Limb (tissue), 2 donors: Measurements from ENCODE around the gene CENPX.
"Not testable (repeated sequence)": the region's sequence is repeated elsewhere in the genome, so short reads cannot be mapped to it uniquely, and the experiment has no call there.

ENCODE experiments used
- DNase-seq, 2 donors: peaks; one replicate each; pipeline ENCODE4 v3.0.0-alpha.2; 2016; ENCODE audit errors: extremely low spot score in 2 of 2

The CENPX gene

DNA sequence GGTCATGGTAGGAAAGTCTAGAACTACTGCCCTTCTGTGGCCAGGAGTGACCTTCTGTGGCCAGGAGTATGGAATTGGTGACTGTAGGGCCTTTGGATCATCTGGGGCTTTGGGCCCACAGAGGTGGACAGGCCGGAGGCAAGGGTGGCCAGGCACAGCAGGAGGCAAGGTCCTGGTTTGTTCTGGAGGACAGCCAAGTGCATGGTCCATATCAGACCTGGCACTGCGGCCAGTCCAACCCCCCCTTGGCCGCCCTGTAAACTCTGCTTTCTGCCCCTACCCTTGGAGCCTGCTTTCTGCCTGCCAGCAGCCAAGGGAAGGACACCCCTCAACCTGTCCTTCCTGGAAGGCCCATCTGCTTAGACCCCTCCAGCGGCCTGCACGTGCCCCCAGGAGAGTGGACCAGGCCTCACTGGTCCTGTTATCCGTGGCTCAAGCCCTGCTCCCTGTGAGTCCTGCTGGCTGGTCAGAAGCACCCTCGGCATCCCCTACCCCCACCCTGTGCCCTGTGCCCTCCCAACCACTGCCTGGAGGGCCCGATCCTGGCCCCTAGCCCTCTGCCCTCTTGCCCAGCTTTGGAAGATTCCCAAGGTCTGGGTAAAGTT, 17.1 kb upstream of the CENPX start:
- no peak for DNase-seq

DNA sequence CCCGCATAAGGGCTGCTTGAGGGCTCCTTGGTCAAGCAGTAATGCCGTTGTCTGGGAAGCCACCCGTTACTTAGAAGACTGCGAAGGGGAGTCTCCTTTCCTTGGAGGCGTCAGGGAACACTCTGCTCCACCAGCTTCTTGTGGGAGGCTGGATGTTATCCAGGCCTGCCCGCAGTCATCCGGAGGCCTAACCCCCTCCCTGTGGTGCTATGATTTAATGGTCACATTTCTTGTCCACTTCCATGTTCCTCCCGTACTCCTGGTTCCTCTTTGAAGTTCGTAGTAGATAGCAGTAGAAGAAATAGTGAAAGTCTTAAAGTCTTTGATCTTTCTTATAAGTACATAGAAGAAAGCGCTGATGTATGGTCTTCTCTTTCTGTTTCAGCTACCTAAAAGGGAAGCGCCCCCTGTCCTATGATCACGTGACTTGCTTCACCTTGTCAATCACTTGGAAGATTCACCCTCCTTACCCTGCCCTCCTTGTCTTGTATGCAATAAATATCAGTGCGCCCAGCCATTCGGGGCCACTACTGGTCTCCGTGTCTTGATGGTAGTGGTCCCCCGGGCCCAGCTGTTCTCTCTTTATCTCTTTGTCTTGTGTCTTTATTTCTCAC, 16.2 kb upstream of the CENPX start:
- not testable (repeated sequence) for DNase-seq

DNA sequence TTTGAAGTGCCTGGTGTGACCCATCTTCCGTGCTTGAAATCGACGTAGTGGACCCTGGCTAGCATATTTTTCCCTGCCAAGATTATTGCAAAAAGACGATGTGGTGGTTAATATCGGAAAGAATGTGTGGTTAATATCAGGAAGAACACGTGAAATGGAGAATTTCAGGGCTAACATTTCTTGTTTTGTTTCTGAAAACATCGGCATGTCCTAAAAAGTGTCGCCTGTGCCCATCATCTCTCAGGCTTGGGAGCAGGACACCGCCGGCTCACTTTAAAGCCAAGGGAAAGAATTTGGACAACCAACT, 15.2 kb upstream of the CENPX start:
- DNase-seq: no peak

DNA sequence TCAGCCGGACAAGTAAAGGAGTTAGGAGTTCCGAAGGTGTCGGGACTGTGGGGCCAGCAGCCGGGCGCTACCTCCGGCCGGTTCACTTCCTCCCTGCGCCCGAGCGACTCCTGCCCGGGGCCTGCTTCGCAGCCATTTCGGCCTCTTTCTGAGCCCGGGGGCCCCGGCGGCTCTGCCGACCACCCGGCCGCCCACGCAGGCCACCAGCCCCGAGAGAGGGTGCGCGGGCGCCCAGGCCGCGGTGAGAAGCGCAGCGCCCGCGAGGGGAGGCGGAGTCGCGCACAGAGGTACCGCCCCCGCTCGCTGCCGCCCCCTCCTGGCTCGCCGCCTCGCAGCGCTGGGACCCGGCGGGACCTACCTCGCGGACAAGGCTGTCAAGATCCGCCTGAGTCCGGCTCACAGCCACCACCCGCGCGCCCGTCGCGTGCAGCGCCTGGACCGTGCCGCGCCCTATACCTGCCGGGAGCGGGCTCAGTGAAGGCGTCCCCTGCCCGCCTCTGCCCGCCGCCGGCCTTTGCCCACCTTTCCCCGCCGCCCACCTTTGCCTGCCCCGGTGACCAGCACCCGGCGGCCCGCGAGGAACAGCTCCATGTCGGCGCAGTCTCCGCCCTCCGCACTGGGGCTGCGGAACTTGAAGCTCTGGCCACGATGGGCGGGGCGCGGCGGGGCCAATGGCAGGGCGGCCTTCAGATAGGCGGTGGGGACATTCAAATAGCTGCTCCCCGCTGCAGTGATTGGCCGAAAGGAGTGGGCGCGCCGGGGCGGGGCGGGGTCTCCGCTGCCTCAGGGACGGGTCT, 14.6 kb upstream of the CENPX start, which contains the start of gene DCXR:
Gene DCXR, minus strand, starts transcription at position 606 of the 797 bp plus-strand sequence. Its CDS starts 15 bp downstream, at position 591.
- DNase-seq: peak; percentile 93 to 96

DNA sequence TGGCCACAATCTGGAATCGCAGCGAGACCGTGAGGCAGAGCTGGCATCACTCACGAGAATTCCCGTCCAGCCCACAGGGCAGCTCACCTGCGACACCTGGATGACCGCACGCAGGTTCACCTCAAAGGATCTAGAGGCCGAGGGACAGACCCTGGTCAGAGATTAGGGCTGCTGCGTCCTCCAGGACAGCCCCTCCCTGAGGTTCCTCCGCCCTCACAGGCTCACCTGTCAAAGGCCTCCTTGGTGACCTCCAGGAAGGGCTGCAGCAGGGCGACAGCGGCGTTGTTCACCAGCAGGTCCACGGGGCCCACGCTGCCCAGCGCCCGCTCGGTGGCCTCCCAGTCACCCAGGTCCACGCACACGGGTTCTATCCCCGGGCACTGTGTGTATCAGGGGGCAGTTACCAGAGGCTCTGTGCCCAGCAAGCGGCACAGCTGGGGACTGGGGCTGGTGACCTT, 14.0 kb upstream of the CENPX start:
- no peak for DNase-seq

DNA sequence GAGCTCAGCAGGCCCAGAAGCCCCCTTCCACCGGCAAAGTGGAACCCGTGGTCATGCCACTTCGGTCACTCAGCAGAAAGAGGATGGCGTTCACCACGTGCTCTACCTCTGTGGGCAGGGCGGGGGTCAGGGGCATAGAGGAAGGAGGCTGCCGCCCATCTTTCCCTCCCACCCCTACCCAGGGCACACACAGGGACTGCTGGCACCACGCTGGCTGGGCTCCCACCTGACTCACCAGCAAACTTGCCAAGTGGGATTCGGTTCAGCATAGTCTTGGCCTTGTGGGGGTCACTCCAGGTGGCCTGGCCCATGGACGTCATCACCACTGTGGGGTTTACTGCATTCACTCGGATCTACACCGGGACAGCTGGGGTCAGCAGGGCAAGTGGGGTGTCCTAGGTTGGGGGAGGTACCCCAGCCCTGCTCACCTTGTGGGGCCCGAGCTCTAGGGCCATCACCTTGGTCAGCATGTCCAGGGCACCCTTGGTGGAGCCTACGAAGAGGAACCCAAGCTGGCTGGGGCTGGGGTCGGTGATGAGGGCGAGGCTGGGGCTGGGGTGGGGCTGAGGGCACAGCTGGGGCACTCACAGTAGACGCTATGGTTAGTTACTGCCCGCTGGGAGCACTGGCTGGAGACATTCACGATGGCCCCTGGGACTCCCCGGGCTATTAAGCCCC, 13.4 kb upstream of the CENPX start:
- no peak for DNase-seq

DNA sequence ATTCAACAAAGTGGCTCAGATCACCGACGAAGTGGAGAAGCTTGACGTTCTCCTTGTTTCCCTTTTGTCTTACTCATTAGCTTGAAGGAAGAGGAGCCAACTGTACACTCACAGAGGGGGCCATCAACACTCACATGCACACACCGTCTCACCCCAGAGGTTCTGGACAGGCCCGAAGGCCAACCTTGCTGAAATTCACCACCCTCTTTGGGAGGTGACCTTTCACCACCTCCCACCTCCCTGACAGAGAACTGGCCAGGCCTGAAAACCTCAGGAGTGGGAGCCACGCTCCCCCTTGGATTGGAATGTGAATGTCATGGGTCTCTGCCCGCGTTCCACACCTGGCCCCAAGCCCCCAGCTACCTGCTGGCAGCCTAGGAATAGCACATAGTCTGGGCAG, 12.8 kb upstream of the CENPX start:
- DNase-seq: no peak

DNA sequence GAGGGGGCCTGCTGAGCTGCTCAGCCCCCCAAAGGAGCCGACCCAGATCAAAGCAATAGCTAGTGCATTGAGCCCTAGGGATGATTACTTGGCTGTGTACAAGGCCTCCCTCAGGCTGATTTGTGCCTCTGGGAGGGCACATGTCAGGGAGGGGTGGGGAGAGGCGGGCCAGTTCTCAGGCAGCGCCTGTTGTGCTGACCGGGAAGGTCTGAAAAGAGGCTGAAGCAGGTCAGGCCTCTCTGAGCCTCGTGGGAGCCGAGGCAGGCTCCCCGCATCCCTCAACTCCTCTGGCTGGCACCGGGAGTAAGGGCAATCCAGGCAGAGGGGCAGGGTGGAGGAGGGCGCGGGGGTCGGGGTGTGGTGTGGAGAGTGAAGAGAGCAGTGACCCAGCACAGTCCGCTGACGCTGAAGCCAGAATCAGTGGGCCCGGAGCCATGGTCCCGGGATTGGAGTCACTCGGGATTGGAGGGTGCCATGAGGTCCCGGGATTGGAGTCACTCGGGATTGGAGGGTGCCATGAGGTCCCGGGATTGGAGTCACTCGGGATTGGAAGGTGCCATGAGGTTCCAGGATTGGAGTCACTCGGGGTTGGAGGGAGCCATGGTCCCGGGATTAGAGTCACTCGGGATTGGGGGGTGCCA, 11.8 kb upstream of the CENPX start:
- DNase-seq: no peak

DNA sequence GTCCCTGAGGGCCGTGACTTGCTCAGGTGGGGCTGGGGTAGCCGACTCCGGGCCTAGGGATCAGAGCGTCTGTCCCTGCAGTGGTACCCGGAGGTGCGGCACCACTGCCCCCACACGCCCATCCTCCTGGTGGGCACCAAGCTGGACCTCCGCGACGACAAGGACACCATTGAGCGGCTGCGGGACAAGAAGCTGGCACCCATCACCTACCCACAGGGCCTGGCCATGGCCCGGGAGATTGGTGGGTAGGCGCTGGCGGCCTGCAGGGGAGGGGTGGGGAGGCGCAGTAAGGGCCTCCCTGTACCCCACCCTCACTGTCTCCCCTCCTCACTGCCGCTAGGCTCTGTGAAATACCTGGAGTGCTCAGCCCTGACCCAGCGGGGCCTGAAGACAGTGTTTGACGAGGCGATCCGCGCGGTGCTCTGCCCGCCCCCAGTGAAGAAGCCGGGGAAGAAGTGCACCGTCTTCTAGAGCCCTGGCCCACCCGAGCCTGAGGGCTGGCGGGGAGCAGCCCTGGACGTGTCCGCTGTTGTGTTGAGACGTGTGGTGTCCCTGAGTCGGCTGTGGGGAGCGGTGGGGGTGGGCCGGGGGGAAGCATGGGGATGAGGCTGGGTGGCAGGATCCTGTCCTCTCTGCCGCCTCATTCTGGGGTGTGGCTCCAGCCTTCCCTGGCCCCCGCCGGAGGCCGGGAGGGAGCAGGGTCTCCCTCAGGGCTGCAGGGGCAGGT, 10.8 kb upstream of the CENPX start:
- DNase-seq: no peak

DNA sequence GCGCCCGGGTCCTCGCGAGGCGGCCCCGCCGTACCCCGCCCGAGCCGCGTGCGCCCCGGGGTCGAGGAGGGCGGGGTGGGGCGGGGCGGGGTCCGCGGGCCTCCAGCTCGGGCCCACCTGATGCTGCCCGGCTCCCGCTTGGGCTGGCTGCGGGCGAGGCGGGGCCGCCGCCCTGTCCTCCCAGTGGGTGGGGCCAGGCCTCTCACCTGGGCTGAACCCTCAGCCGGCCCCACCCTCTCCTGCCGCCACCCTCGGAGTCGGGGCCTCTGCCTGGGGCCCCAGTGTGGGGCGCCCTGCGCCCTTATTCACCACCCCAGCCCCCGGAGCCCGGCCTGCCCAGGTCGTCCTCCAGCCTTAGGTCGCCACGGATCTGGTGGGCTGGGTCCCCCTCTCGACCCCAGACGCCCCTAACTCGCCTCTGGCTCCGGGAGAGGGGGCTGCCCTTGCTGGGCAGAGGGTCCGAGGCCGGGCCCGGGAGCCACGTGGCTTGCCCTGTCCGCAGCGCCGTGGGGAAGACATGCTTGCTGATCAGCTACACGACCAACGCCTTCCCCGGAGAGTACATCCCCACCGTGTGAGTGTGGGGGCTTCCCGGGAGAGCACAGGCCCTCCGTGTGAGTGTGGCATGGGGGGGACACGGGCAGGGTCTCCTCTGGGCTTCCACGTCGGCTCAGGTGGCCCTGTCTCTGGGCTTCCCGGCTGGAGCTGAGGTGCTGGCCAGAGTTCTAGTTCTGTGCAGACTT, 9.4 kb upstream of the CENPX start:
- peak in 1 of 2 donors; percentile 59 for DNase-seq

DNA sequence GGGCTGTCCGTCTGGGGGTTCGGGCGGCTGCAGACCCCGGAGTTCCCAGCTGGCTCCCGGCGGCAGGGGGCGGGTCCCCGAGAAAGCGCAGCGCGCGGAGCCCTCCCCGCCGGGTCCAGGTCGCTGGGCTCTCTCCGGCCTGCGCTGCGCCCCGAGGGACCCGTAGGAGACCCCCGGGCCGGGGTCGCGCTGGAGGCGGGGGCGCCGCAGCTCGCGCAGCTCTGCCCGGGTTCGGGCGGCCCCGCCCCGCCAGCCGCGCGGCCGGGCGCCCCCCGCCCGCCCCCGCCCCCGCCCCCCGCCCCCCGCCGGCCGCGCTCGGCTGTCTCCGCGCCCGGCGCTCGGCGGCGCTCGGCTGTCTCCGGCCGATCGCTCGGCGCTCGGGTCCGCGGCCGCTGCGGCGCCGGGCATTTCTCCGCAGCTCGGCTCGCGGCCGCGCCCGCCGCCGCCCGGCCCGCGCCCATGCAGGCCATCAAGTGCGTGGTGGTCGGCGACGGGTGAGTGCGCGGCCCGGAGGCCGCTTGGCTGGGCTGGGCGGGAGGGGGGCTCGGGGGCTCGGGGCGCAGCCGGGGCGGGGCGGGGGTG, 8.7 kb upstream of the CENPX start, which contains the start of gene RAC3:
Gene RAC3, plus strand, starts transcription at position 376 of the 582 bp plus-strand sequence. Its CDS starts 84 bp downstream, at position 460.
- DNase-seq: peak in 1 of 2 donors; percentile 60

DNA sequence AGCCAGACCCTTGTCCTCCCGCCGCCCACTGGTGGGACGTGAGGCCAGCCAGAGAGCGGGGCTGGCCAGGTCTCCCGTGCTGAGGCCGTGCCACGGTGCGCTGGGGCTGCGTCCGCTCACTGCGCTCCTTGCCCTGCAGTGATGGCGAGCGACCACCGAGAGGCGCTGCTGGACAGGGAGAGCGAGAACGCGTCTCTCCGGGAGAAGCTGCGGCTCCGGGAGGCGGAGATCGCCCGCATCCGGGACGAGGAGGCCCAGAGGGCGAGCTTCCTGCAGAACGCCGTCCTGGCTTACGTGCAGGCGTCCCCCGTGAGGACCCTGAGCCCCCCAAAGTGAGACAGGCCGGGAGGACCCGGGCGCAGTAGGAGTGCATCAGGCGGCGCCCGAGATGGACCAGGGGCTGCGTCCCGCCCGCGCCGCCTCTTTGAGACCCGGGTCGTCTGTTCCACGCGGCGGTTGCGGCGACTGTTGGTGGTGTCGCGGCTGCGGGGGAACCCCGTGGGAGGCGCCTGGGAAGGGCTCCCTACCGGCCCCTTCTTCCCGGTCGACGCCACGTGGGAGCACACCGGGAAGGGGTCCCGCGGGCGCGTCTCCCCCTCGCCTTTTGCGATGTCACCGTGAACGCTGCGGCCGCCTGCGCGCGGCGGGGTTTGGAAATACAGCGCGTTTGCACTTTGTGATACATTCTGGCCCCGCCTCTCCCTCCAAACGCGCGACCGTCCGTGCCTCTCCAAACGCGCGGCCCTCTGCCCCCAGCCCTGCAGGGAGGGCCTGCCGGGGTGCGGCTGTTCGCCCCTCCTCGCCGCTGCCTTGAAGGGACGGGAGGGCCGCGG, 8.0 kb upstream of the CENPX start:
- peak; percentile 72 to 90 for DNase-seq

DNA sequence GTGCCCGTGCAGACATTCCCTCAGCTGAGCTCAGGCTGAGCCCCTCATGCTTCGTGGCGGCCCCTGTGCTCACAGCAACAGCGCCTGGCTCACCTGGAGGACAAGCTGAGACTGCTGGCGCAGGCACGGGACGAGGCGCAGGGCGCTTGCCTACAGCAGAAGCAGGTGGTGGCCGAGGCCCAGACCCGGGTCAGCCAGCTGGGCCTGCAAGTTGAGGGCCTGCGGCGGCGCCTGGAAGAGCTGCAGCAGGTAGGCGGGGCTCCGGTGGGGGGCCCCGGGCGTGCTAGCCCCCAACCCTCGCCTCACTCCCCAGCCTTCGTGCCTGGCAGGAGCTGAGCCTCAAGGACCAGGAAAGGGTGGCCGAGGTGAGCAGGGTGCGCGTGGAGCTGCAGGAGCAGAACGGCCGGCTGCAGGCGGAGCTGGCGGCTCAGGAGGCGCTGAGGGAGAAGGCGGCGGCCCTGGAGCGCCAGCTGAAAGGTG, 7.4 kb upstream of the CENPX start:
- no peak for DNase-seq

DNA sequence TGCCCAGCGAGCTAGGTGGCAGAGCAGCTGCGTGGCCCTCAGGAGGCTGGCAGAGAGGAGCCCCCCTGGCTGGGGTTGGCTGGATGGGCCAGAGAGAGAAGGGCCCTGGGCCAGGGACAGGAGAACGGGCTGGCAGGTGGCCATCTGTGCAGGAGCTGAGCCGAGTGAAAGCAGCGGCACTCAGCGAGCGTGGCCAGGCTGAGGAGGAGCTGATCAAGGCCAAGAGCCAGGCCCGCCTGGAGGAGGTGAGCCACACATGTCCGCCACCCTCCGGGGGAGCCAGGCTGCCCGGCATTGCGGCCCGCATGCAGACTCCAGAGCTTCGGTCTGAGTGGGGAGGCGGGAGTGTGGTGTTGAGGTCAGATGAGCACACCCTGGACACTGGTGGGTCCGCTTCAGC, 6.7 kb upstream of the CENPX start:
- no peak for DNase-seq

DNA sequence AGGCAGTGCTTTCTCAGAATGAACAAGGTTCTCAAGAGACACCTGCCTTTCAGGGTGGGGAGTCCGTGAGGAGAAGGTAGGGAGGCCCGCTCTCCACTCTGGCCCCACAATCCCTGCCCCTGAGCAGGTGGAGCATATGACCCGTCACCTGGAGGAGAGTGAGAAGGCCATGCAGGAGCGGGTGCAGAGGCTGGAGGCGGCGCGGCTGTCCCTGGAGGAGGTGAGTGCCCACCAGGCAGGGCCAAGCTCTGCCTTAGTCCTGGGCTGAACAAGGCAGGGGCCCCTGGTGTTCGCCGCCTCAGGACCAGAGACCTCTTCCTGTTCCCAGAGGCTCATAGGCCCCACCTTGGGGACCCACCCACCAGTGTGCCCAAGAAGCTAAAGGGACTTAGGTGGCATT, 6.3 kb upstream of the CENPX start:
- no peak for DNase-seq

DNA sequence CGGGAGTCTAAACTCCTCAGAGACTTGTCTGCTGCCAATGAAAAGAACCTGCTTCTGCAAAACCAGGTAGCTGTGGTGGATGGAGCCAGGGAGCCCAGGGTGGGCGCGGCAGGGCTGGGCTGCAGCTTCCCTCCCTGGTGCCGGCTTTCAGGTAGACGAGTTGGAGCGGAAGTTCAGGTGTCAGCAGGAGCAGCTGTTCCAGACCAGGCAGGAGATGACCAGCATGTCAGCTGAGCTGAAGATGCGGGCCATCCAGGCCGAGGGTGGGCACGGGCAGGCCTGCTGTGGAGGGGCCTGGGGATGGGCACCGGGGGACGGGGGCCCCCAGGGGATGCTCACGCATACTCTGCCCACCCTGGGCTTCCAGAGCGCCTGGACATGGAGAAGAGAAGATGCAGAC, 5.6 kb upstream of the CENPX start:
- DNase-seq: no peak

DNA sequence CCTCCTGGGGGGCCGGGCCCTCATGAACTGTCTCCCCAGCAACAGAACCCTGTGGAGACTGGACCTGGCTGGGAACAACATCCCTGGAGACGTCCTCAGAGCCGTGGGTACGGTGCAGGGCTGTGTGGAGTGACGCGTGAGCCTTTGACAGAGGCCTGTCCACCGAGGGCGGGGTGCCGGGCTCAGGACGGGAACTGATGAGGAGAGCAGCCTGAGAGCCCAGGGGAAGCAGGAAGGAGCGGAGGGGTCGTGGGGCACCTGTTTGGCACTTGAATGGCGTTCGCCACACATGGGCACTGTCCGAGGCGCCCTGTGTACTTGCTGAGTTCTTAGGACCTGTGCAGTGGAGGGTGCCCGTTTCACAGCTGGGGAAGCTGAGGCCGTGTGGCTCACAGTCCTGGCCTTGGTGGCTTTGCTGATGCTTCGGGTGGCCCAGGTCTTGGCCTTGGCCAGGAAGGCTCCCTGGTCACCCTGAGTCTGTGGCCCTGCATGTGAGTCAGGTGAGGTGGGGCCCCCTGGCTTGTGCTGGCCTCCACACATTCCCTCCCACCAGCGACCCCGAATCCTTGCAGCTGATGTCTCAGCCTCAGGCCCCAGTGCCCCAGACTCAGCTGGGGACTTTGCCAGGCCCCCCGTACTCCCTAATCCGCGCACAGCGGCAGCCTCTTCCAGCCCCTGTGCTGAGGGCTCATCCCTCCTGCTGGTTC, 2.9 kb upstream of the CENPX start:
- no peak for DNase-seq

DNA sequence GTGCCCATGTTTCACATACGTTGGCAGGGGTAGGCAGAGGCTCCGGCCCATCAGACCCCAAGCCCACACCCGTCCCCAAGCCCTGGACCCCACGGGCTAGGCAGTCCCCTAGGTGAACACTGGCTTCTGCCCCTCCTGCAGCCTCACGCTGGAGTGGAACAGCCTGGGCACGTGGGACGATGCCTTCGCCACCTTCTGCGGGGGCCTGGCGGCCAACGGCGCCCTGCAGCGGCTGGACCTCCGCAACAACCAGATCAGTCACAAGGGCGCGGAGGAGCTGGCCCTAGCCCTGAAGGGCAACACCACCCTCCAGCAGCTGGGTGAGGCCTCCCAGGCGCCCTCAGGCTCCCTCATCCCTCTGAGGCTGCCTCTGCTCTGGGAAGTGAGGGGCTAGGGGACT, 2.2 kb upstream of the CENPX start:
- no peak for DNase-seq
